Kidney epithelial cell (primary cell): ENCODE measurements around the gene MAPKAPK2. TPM values are rescaled to one million over a fixed set of nuclear protein-coding genes. Genes with fewer than 3 reads are reported as not detected.

Source experiments
- DNase-seq: peaks from one replicate; pipeline ENCODE4 v3.0.0-alpha.2; 2010; ENCODE audit warnings: low read depth
- H3K27me3 ChIP-seq: 2 replicates; pipeline ENCODE4 v1.6.0; 2011; ENCODE audit warnings: low read length; ENCODE audit not compliant: control insufficient read depth, insufficient read depth
- H3K36me3 ChIP-seq: 2 replicates; pipeline ENCODE4 v1.5.1; 2011; ENCODE audit warnings: low read length; ENCODE audit not compliant: control insufficient read depth, insufficient read depth
- H3K4me3 ChIP-seq: 2 replicates; pipeline ENCODE4 v1.5.1; 2011; ENCODE audit warnings: low read depth, mild to moderate bottlenecking, control low read depth, low read length
- total RNA-seq: library from RNA; depleted of rRNA; stranded (reverse); fragments of >200 nt; gene quantifications from 2 replicates; pipeline ENCODE4 v1.2.3, GENCODE V29; 2015
- TF ChIP-seq, protein P1 (sequence below): IDR thresholded peaks from 2 replicates; pipeline ENCODE4 v1.5.1; 2011; ENCODE audit warnings: mild to moderate bottlenecking, moderate library complexity, low read length, control low read depth, inconsistent platforms; ENCODE audit not compliant: insufficient read depth, poor library complexity, severe bottlenecking

MAPKAPK2 gene
- total RNA-seq, 1 donor from 2014 or later = 64.0 TPM

DNA sequence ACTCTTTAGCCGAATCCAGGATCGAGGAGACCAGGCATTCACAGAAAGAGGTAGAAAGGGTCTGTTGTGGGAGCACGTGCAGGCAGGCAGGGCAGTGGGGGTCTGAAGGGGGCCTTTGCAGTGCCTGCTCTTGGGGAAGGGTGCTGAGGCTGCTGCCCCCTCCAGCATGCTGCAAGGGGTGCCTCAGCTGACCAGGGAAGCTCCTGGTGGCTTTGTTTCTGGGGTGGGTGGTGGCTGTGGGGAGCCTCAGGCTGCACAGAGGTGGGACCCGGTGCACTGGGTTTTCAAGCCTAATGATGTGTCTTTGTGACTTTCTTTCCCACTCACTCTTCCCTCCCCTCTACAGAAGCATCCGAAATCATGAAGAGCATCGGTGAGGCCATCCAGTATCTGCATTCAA is 44.3 kb downstream of the MAPKAPK2 start:
- TF ChIP-seq, protein P1, sequence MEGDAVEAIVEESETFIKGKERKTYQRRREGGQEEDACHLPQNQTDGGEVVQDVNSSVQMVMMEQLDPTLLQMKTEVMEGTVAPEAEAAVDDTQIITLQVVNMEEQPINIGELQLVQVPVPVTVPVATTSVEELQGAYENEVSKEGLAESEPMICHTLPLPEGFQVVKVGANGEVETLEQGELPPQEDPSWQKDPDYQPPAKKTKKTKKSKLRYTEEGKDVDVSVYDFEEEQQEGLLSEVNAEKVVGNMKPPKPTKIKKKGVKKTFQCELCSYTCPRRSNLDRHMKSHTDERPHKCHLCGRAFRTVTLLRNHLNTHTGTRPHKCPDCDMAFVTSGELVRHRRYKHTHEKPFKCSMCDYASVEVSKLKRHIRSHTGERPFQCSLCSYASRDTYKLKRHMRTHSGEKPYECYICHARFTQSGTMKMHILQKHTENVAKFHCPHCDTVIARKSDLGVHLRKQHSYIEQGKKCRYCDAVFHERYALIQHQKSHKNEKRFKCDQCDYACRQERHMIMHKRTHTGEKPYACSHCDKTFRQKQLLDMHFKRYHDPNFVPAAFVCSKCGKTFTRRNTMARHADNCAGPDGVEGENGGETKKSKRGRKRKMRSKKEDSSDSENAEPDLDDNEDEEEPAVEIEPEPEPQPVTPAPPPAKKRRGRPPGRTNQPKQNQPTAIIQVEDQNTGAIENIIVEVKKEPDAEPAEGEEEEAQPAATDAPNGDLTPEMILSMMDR = no peak
- Histone ChIP-seq H3K36me3 (peaks cover 1% of the 10 kb centered on the region), H3K27me3 (no peaks in the 10 kb centered on the region), H3K4me3 (no peak overlapping the region)
- DNase-seq = no peak

DNA sequence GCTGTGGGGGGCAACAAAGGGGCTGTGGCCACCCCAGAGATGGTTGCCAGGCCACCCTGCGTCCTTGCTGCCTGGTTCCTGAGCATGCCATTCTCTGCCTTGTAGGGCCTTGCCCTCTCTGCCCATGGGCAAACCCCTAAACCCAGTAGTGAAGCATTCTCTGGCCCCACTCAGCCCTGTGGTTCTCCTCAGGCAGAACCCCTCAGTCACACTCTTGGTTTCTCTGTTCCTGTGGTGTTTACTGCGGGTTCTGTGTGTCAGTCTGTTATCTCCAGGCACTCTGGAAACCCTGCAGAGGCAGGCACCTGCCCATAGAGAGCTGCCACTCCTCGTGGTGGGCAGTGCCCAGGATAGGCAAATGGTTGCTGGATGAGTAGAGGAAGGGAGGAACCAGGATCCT is 44.8 kb downstream of the MAPKAPK2 start:
- TF ChIP-seq, protein P1 = no peak
- no peak overlapping the region for H3K4me3 ChIP-seq
- no peak for DNase-seq
- H3K27me3 ChIP-seq = no peaks in the 10 kb centered on the region
- peaks cover 1% of the 10 kb centered on the region for H3K36me3 ChIP-seq

DNA sequence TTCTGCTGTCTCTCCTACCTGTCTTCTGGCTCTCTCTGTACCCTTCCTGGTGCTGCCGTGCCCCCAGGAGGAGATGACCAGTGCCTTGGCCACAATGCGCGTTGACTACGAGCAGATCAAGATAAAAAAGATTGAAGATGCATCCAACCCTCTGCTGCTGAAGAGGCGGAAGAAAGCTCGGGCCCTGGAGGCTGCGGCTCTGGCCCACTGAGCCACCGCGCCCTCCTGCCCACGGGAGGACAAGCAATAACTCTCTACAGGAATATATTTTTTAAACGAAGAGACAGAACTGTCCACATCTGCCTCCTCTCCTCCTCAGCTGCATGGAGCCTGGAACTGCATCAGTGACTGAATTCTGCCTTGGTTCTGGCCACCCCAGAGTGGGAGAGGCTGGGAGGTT is 47.8 kb downstream of the MAPKAPK2 start:
- TF ChIP-seq, protein P1 = no peak
- no peak for DNase-seq
- Histone ChIP-seq H3K36me3 (peaks cover 1% of the 10 kb centered on the region), H3K27me3 (no peaks in the 10 kb centered on the region), H3K4me3 (no peak overlapping the region)

DNA sequence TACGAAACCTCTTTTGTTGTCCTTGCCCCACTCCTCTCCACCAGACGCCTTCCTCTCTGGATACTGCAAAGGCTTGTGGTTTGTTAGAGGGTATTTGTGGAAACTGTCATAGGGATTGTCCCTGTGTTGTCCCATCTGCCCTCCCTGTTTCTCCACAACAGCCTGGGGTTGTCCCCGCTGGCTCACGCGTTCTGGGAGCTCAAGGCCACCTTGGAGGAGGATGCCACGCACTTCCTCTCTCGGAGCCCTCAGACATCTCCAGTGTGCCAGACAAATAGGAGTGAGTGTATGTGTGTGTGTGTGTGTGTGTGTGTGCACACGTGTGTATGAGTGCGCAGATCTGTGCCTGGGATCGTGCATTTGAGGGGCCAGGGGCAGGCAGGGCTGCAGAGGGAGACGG is 48.3 kb downstream of the MAPKAPK2 start:
- TF ChIP-seq, protein P1 = no peak
- Histone ChIP-seq H3K4me3 (no peak overlapping the region), H3K27me3 (no peaks in the 10 kb centered on the region), H3K36me3 (peaks cover 1% of the 10 kb centered on the region)
- DNase-seq = no peak

DNA sequence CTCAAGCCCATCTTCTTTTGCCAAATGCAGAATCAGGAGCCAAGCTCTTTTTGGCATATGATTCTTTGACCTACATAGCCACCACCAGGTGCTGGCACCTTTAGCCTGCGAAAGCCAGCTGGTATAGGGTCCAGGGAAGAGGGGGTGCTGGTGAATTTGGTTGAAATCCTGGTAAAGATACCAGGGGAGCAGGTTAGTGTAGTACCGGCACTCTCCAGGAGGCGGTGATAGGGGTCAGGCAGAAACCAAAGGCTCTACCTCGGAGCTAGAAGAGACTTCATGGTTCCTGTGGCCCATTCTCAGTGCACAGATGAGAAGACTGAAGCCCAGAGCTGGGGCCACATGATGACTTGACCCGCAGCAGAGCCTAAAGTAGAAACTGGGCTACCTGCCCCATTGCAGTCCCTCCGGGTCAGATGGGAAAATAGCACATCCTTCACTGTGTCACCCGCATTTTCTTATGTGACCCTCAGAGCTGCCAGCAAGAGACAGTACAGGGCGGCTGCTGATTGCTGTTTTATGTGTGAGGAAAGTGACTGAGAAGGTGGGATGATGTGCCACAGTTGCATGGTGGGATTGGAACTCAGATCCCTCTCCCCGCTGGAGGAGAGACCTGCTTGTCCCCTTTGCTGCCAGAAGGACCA is 49.9 kb downstream of the MAPKAPK2 start:
- H3K27me3 ChIP-seq = no peaks in the 10 kb centered on the region
- TF ChIP-seq, protein P1 = peak; percentile 91
- no peaks in the 10 kb centered on the region for H3K36me3 ChIP-seq
- no peak for DNase-seq
- H3K4me3 ChIP-seq = no peak overlapping the region

DNA sequence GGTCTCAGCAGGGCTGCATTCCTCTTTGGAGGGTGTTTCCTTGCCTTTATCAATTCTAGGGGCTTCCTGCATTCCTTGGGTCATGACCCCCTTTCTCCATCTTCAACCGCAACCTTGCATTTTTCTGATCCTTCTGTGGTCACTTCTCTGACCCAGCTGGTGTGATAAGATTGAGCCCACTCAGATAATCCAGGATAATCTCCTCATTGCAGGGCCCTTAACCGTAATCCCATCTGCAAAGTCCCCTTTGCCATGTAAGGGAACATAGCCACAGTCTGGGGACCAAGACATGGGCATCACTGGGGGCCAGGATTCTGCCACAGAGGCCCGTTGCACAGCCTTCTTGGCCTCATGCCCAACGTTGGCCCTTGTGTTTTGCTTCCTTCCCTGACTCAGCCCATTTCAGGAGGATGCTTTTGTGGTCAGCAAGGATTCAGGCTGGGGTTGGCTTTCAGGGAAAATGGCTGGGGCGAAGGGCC is 50.9 kb downstream of the MAPKAPK2 start:
- no peak overlapping the region for H3K4me3 ChIP-seq
- TF ChIP-seq, protein P1 = no peak
- H3K36me3 ChIP-seq = no peaks in the 10 kb centered on the region
- no peak for DNase-seq
- H3K27me3 ChIP-seq = no peaks in the 10 kb centered on the region
